SK-N-SH (cell line): ENCODE measurements around the gene APOOL. TPM values are rescaled to one million over a fixed set of nuclear protein-coding genes. Genes with fewer than 3 reads are reported as not detected.

Source experiments
- CTCF ChIA-PET: fragments of 300-600, 350-600 bp; formaldehyde crosslinking; extraction: SDS; loops from one replicate; lab custom pipeline; 2021; lab: Yijun Ruan, JAX
- POLR2A ChIA-PET: fragments of 350-600 bp; sonication (Branson Sonifier 250); formaldehyde crosslinking; extraction: SDS; loops from one replicate; lab custom pipeline; 2020; ENCODE audit warnings: antibody characterized with exemption, inconsistent platforms; lab: Yijun Ruan, JAX
- DNase-seq: peaks from one replicate; pipeline ENCODE4 v3.0.0; 2012
- H2AFZ ChIP-seq: fragments of 200-600 bp; sonication (generic); 2 replicates; pipeline ENCODE4 v1.8.1; 2016; ENCODE audit warnings: antibody characterized with exemption, mild to moderate bottlenecking, low read depth
- H3F3A ChIP-seq: fragments of 200-600 bp; sonication (generic); replicated peaks from 2 replicates; pipeline ENCODE3; 2016; ENCODE audit warnings: antibody characterized with exemption, mild to moderate bottlenecking; ENCODE audit not compliant: insufficient read depth
- H3K27ac ChIP-seq, 2 experiments: fragments of 200-500 bp in 1 of 2; fragments of 200-600 bp in 1 of 2; sonication (Bioruptor generic) in 1 of 2; sonication (generic), shearing (Covaris generic) in 1 of 2; 2 replicates each; pipeline versions ENCODE4 v1.5.1 to v1.6.1; 2014 to 2016; ENCODE audit warnings: low read depth in 2 of 2, inconsistent platforms in 1 of 2, low read length in 1 of 2, mild to moderate bottlenecking in 1 of 2, mixed read lengths in 1 of 2
- H3K27me3 ChIP-seq: fragments of 200-600 bp; sonication (generic), shearing (Covaris generic); 2 replicates; pipeline ENCODE4 v1.6.1; 2016; ENCODE audit warnings: mixed run types; ENCODE audit not compliant: insufficient read depth
- H3K36me3 ChIP-seq, 2 experiments: fragments of 200-500 bp in 1 of 2; fragments of 200-600 bp in 1 of 2; sonication (Bioruptor generic) in 1 of 2; sonication (generic) in 1 of 2; replicated peaks in 1 of 2; 2 replicates each; pipeline versions ENCODE3 to v1.5.1; 2014 to 2016; ENCODE audit warnings: low read length in 1 of 2, mild to moderate bottlenecking in 1 of 2; ENCODE audit not compliant: insufficient read depth in 2 of 2, control insufficient read depth in 1 of 2
- H3K4me1 ChIP-seq, 2 experiments: fragments of 200-500 bp in 1 of 2; fragments of 200-600 bp in 1 of 2; sonication (Bioruptor generic) in 1 of 2; sonication (generic), shearing (Covaris generic) in 1 of 2; 2 replicates each; pipeline versions ENCODE4 v1.5.1 to v1.6.1; 2014 to 2016; ENCODE audit warnings: low read depth in 1 of 2, low read length in 1 of 2, mixed run types in 1 of 2; ENCODE audit not compliant: insufficient read depth in 2 of 2, control insufficient read depth in 1 of 2
- H3K4me2 ChIP-seq: fragments of 200-600 bp; sonication (generic), shearing (Covaris generic); 2 replicates; pipeline ENCODE4 v1.6.1; 2017; ENCODE audit warnings: mixed run types
- H3K4me3 ChIP-seq, 2 experiments: fragments of 200-500 bp in 1 of 2; fragments of 200-600 bp in 1 of 2; sonication (Bioruptor generic) in 1 of 2; sonication (generic), shearing (Covaris generic) in 1 of 2; 2 replicates each; pipeline versions ENCODE4 v1.5.1 to v1.8.1; 2014 to 2016; ENCODE audit warnings: low read depth in 2 of 2, inconsistent platforms in 1 of 2, low read length in 1 of 2, mild to moderate bottlenecking in 1 of 2, mixed read lengths in 1 of 2, moderate library complexity in 1 of 2
- H3K79me2 ChIP-seq: fragments of 200-600 bp; sonication (generic); 2 replicates; pipeline ENCODE4 v1.8.1; 2017; ENCODE audit warnings: mild to moderate bottlenecking; ENCODE audit not compliant: insufficient read depth
- H3K9ac ChIP-seq: fragments of 200-600 bp; sonication (generic); 2 replicates; pipeline ENCODE4 v1.6.1; 2017; ENCODE audit warnings: mixed run types
- H3K9me2 ChIP-seq: fragments of 200-600 bp; sonication (generic); 2 replicates; pipeline ENCODE4 v1.6.1; 2017; ENCODE audit warnings: mixed run types
- H3K9me3 ChIP-seq: fragments of 200-600 bp; sonication (generic); 2 replicates; pipeline ENCODE4 v1.6.1; 2017; ENCODE audit warnings: mixed run types, mild to moderate bottlenecking, moderate library complexity
- H4K20me1 ChIP-seq: fragments of 200-600 bp; sonication (generic); 2 replicates; pipeline ENCODE4 v1.6.1; 2017; ENCODE audit warnings: mild to moderate bottlenecking, mixed run types; ENCODE audit not compliant: insufficient read depth
- CHD2 ChIP-seq: fragments of 150-350 bp; IDR thresholded peaks from 2 replicates; pipeline ENCODE4 v1.6.1; 2018; ENCODE audit warnings: low read length; ENCODE audit not compliant: partially characterized antibody
- EZH2phosphoT487 ChIP-seq: fragments of 200-600 bp; sonication (generic); IDR thresholded peaks from 2 replicates; pipeline ENCODE4 v1.6.1; 2017; ENCODE audit warnings: low read depth, mixed run types, mild to moderate bottlenecking, antibody characterized with exemption, moderate library complexity, borderline replicate concordance
- FOSL2 ChIP-seq: IDR thresholded peaks from 2 replicates; pipeline ENCODE4 v1.4.0; 2012; ENCODE audit warnings: low read depth, mild to moderate bottlenecking, moderate library complexity, borderline replicate concordance
- FOXJ3 ChIP-seq: sonication (generic); formaldehyde crosslinking; IDR thresholded peaks from 2 replicates; pipeline ENCODE4 v1.5.1; 2020; ENCODE audit warnings: mild to moderate bottlenecking, missing genetic modification reagents
- JUND ChIP-seq: IDR thresholded peaks from 2 replicates; pipeline ENCODE4 v1.4.0; 2012
- MEF2A ChIP-seq: IDR thresholded peaks from 2 replicates; pipeline ENCODE4 v1.4.0; 2012; ENCODE audit warnings: low read depth, borderline replicate concordance
- NRF1 ChIP-seq: IDR thresholded peaks from 2 replicates; pipeline ENCODE4 v1.6.1; 2012; ENCODE audit warnings: low read depth, mild to moderate bottlenecking, low read length
- RFX5 ChIP-seq: IDR thresholded peaks from 2 replicates; pipeline ENCODE4 v1.6.1; 2012; ENCODE audit warnings: mild to moderate bottlenecking, improper control_type of control experiment, low read length
- RXRA ChIP-seq: IDR thresholded peaks from 2 replicates; pipeline ENCODE4 v1.4.0; 2012; ENCODE audit warnings: low read depth, mild to moderate bottlenecking, borderline replicate concordance
- SIN3A ChIP-seq: IDR thresholded peaks from 2 replicates; pipeline ENCODE4 v1.6.1; 2012; ENCODE audit warnings: low read depth, mild to moderate bottlenecking, low read length, moderate library complexity, borderline replicate concordance
- TAF1 ChIP-seq: IDR thresholded peaks from 2 replicates; pipeline ENCODE4 v1.6.1; 2012; ENCODE audit warnings: low read depth, mild to moderate bottlenecking, low read length, moderate library complexity, borderline replicate concordance
- TCF12 ChIP-seq: IDR thresholded peaks from 2 replicates; pipeline ENCODE4 v1.4.0; 2012
- TEAD4 ChIP-seq: IDR thresholded peaks from 2 replicates; pipeline ENCODE4 v1.4.0; 2012; ENCODE audit warnings: mild to moderate bottlenecking, borderline replicate concordance; ENCODE audit not compliant: insufficient read depth
- WGBS: methylation state at CpG from one replicate; pipeline ENCODE4 v1.1.6; 2017; ENCODE audit warnings: low lambda C conversion rate; 5-methylcytosine and 5-hydroxymethylcytosine counted together
- polyA plus RNA-seq, 3 experiments: library from polyadenylated mRNA; depleted of rRNA; stranded (reverse); fragments of >200 nt; gene quantifications; 2 replicates each; pipeline ENCODE4 v1.2.3, GENCODE V29; 2012
- TF ChIP-seq, protein P1 (sequence below): IDR thresholded peaks from 2 replicates; pipeline ENCODE4 v1.4.0; 2012; ENCODE audit warnings: low read depth
- TF ChIP-seq, protein P2 (sequence below): IDR thresholded peaks from 2 replicates; pipeline ENCODE4 v1.4.0; 2012; ENCODE audit warnings: low read depth, borderline replicate concordance

Gene APOOL
- polyA plus RNA-seq, 1 of the 3 experiments (the other 2 are of a cell fraction) = 2.4 TPM

DNA sequence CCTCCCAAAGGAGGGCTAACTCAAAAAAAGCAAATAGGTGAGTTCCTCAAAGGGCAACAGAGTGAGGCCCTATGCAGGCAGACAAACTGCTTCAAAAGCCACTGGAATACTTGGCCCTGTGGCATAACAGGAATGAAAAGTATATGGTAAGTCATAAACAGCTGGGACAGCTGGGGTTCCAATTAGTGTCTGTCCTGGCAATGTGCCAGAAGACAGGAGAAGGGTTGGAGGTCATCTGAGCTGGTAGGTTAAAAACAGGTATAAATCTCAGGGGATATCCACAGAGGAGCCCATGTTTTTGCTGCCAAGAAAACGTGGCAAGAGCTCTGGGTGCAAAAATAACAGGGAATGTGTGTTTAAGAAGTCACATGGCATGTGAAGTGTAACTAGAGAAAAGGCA, 111.6 kb downstream of the APOOL start:
- Histone ChIP-seq H3K4me1 (no peaks in the 10 kb centered on the region), H3K27ac (no peak overlapping the region), H3F3A (no peaks in the 10 kb centered on the region), H3K79me2 (no peaks in the 10 kb centered on the region), H4K20me1 (no peaks in the 10 kb centered on the region), H3K4me3 (no peak overlapping the region), H2AFZ (no peak overlapping the region), H3K4me2 (no peak overlapping the region), H3K27me3 (peaks cover 4% of the 10 kb centered on the region; the same call in 1 of the 2 replicates), H3K36me3 (no peaks in the 10 kb centered on the region), H3K9ac (no peak overlapping the region), H3K9me3 (no peaks in the 10 kb centered on the region), H3K9me2 (no peaks in the 10 kb centered on the region)
- TF ChIP-seq EZH2phosphoT487 (no peak), RXRA (no peak), SIN3A (no peak)
- TF ChIP-seq, protein P1, sequence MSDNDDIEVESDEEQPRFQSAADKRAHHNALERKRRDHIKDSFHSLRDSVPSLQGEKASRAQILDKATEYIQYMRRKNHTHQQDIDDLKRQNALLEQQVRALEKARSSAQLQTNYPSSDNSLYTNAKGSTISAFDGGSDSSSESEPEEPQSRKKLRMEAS = no peak
- DNase-seq = no peak
- WGBS = 0% methylated on average over 1 of the region's 1 CpG
- ChIA-PET CTCF (interaction anchor here (1.3 kb wide), 1 partner anchor 31 kb away, joined by 7 read pairs; no protein-coding TSS in a partner anchor), POLR2A (no interaction called here)

DNA sequence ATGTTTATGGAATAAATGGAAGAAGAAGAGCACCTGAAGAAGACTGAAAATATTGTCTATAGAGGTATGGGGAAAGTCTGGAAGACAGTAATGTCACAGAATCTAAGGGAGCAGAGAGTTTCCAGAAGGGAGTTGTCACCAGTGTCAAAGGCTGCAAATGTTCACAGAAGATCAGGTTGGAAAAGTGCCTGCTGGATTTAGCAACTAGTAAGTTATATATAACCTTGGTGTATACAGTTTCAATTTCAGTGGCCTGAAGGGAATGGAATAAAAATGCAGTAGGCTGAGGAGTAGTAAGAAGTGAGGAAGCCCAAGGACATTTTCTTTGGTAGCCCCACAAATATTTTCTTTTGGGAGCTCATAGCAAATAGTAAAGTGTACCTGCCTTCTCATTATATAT, 132.7 kb downstream of the APOOL start:
- no peak overlapping the region for H3K27ac ChIP-seq
- H2AFZ ChIP-seq = no peak overlapping the region
- TF ChIP-seq TCF12 (no peak), EZH2phosphoT487 (no peak), TAF1 (no peak), TEAD4 (no peak), MEF2A (no peak), NRF1 (no peak), FOXJ3 (no peak), RFX5 (no peak), CHD2 (no peak), JUND (no peak), FOSL2 (no peak)
- TF ChIP-seq, protein P2, sequence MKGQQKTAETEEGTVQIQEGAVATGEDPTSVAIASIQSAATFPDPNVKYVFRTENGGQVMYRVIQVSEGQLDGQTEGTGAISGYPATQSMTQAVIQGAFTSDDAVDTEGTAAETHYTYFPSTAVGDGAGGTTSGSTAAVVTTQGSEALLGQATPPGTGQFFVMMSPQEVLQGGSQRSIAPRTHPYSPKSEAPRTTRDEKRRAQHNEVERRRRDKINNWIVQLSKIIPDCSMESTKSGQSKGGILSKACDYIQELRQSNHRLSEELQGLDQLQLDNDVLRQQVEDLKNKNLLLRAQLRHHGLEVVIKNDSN = no peak
- TF ChIP-seq, protein P1 = no peak
- no peaks in the 10 kb centered on the region for H3K9me3 ChIP-seq
- H3F3A ChIP-seq = no peaks in the 10 kb centered on the region
- H3K36me3 ChIP-seq = no peaks in the 10 kb centered on the region
- no peaks in the 10 kb centered on the region for H4K20me1 ChIP-seq
- no peaks in the 10 kb centered on the region for H3K9me2 ChIP-seq
- H3K4me2 ChIP-seq = no peak overlapping the region
- ChIA-PET CTCF (no interaction called here), POLR2A (no interaction called here)
- H3K79me2 ChIP-seq = no peaks in the 10 kb centered on the region
- H3K9ac ChIP-seq = no peak overlapping the region
- H3K27me3 ChIP-seq = no peaks in the 10 kb centered on the region
- H3K4me1 ChIP-seq = no peaks in the 10 kb centered on the region
- H3K4me3 ChIP-seq = no peak overlapping the region
- no peak for DNase-seq
